Adrenal gland (tissue), 12 donors: ENCODE results near the gene IPO7. TPM values are rescaled to one million over a fixed set of nuclear protein-coding genes. Genes with fewer than 3 reads are reported as not detected.
A peak's percentile ranks its signal among the peaks of the same experiment; 100 is the strongest.

Source experiments
- DNase-seq, 7 donors: peaks; one replicate each; pipeline ENCODE4 v3.0.0-alpha.2; 2019 to 2020
- H3K27ac ChIP-seq, 5 donors: fragments of 200-600 bp; sonication (generic) in 4 of 5; 1 replicate in 3 of 5; 2 replicates in 2 of 5; pipeline versions ENCODE4 v1.5.1 to v1.8.0; 2016 to 2020; ENCODE audit warnings: mild to moderate bottlenecking in 1 of 5
- H3K27me3 ChIP-seq: fragments of 200-600 bp; 2 replicates; pipeline ENCODE4 v1.8.0; 2021
- H3K36me3 ChIP-seq, 2 donors: fragments of 200-600 bp; replicated peaks in 1 of 2; 1 replicate in 1 of 2; 2 replicates in 1 of 2; pipeline versions ENCODE4 v1.5.1 to v1.8.0; 2018 to 2022
- H3K4me1 ChIP-seq, 2 donors: fragments of 200-600 bp; replicated peaks in 1 of 2; 1 replicate in 1 of 2; 2 replicates in 1 of 2; pipeline versions ENCODE4 v1.5.1 to v1.8.0; 2018 to 2021
- H3K4me3 ChIP-seq, 4 donors: fragments of 200-600 bp; sonication (generic) in 3 of 4; one replicate each; pipeline ENCODE4 v1.5.1; 2016 to 2018
- H3K9me3 ChIP-seq, 3 donors: fragments of 200-600 bp; sonication (generic) in 1 of 3; replicated peaks in 1 of 3; 1 replicate in 2 of 3; 2 replicates in 1 of 3; pipeline versions ENCODE4 v1.5.1 to v1.8.0; 2016 to 2021
- CTCF ChIP-seq, 6 experiments: fragments of 450-650 bp in 4 of 6; fragments of 200-600 bp in 2 of 6; sonication (generic) in 1 of 6; IDR thresholded peaks; 1 replicate in 5 of 6; 2 replicates in 1 of 6; pipeline versions ENCODE4 v1.5.1 to v1.8.0; 2016 to 2021; ENCODE audit warnings: antibody characterized with exemption in 6 of 6, mild to moderate bottlenecking in 2 of 6, moderate library complexity in 1 of 6
- POLR2A ChIP-seq, 2 donors: fragments of 450-650 bp; IDR thresholded peaks; one replicate each; pipeline ENCODE4 v1.6.1; 2017; ENCODE audit warnings: antibody characterized with exemption in 2 of 2, mild to moderate bottlenecking in 2 of 2, moderate library complexity in 1 of 2
- WGBS, 4 donors: extraction: QIAGEN DNeasy Blood & Tissue Kit in 2 of 4; methylation state at CpG; one replicate each; pipeline versions ENCODE4 v1.1.5 to v1.1.7; 2013 to 2017; 5-methylcytosine and 5-hydroxymethylcytosine counted together
- intact Hi-C, 2 donors: fragments of 100-400 bp; cut with DNase I; formaldehyde crosslinking; loops; one replicate each; pipeline versions ENCODE4 v1.14.1 to v1.15.0; 2022 to 2023
- polyA plus RNA-seq, 3 donors: library from polyadenylated mRNA; stranded (reverse); fragments of 200-250 nt in 2 of 3; fragments of 350-450 nt in 1 of 3; fragmentation: Illumina TruSeq in 1 of 3; extraction: RNeasy Lipid Tissue Mini Kit (QIAGEN cat#74804) in 1 of 3; gene quantifications; one replicate each; pipeline ENCODE4 v1.2.3, GENCODE V29; 2013 to 2014
- total RNA-seq, 9 donors: library from RNA; depleted of rRNA in 4 of 9; stranded (reverse); fragments of >200 nt in 4 of 9; fragments of 120-200 nt in 1 of 9; fragmentation: NEBNext Ultra II Directional in 1 of 9; extraction: Animal tissue kit (Norgen Biotek cat#: 25700) in 1 of 9; gene quantifications; one replicate each; pipeline versions ENCODE4 v1.1.0 to v1.2.4, GENCODE V29; 2013 to 2023
- donor health status: healthy with polysubstance abuse.
- donor health status: Bipolar disorder and iron deficiency.
- donor health status: DM: yes; HTN: yes; CAD: no.
- donor health status: DM: no; HTN: no; CAD: no.
- donor health status: DM: no; HTN: no; CAD: no.
- donor health status: DM: yes; HTN: yes; CAD: no.

The IPO7 gene
- total and polyA plus RNA-seq, 12 donors = 16.5 to 132 (median 77.5) TPM

- peaks cover 8 to 20% of the 10 kb centered on the region in 2 donors for H3K4me1 ChIP-seq
- H3K9me3 ChIP-seq = no peaks in the 10 kb centered on the region
- 0% methylated on average over 16 to 45 of the region's 45 CpGs for WGBS, 4 donors
- no peaks in the 10 kb centered on the region for H3K36me3 ChIP-seq
- H3K4me3 ChIP-seq = peak within 1 kb of the TSS; percentile 52 to 98 (median 64)
- no peaks in the 10 kb centered on the region for H3K27me3 ChIP-seq
- TF ChIP-seq CTCF (IDR thresholded peaks at IDR 0.05) (peak in 3 of 6 experiments; percentile 27 to 57 (median 39)), POLR2A (IDR thresholded peaks at IDR 0.05) (peak; percentile 94 to 97)
- intact Hi-C loops = no loop called here
- DNase-seq = peak; percentile 100
- H3K27ac ChIP-seq = peak within 1 kb of the TSS; percentile 97 to 100 (median 98)
Measured at GRCh38 chr11:9460322-9461062, 76.0 kb downstream of the IPO7 start, which contains the start of gene ZNF143. Gene ZNF143, plus strand, starts transcription at chr11:9461012. Its CDS starts 10,297 bp downstream, at chr11:9471309.

GRCh38 chr11:9461063-9461759 is 76.8 kb downstream of the IPO7 start:
- 0 to 2% (median 0%) methylated on average over 7 to 57 of the region's 57 CpGs for WGBS, 4 donors
- H3K36me3 ChIP-seq = no peaks in the 10 kb centered on the region
- peak overlapping the region in 3 of 4 donors; percentile 62 to 78 (median 67) for H3K4me3 ChIP-seq
- DNase-seq = peak; percentile 87 to 93 (median 90)
- H3K4me1 ChIP-seq = peaks cover 8 to 20% of the 10 kb centered on the region in 2 donors
- H3K27me3 ChIP-seq = no peaks in the 10 kb centered on the region
- H3K27ac ChIP-seq = peak overlapping the region; percentile 94 to 100 (median 98)
- no peaks in the 10 kb centered on the region for H3K9me3 ChIP-seq
- TF ChIP-seq CTCF (IDR thresholded peaks at IDR 0.05) (no peak), POLR2A (IDR thresholded peaks at IDR 0.05) (peak; percentile 94 to 98)
- intact Hi-C loops = no loop called here

GRCh38 chr11:9461760-9462134 is 77.3 kb downstream of the IPO7 start:
- peak overlapping the region in 3 of 4 donors; percentile 48 to 78 (median 67) for H3K4me3 ChIP-seq
- DNase-seq = no peak
- H3K9me3 ChIP-seq = no peaks in the 10 kb centered on the region
- no peaks in the 10 kb centered on the region for H3K36me3 ChIP-seq
- H3K27ac ChIP-seq = peak overlapping the region; percentile 94 to 100 (median 98)
- 1% methylated on average over 10 of the region's 10 CpGs for WGBS, 4 donors
- intact Hi-C loops = no loop called here
- no peak for TF ChIP-seq CTCF (IDR thresholded peaks at IDR 0.05)
- TF ChIP-seq POLR2A (IDR thresholded peaks at IDR 0.05) = no peak
- H3K4me1 ChIP-seq = peaks cover 8 to 20% of the 10 kb centered on the region in 2 donors
- H3K27me3 ChIP-seq = no peaks in the 10 kb centered on the region

GRCh38 chr11:9462172-9462799 is 77.8 kb downstream of the IPO7 start:
- intact Hi-C loops = no loop called here
- H3K27ac ChIP-seq = peak overlapping the region; percentile 94 to 100 (median 98)
- 84 to 90% (median 87%) methylated on average over 16 of the region's 16 CpGs for WGBS, 4 donors
- peak overlapping the region in 2 of 4 donors; percentile 67 to 78 for H3K4me3 ChIP-seq
- no peaks in the 10 kb centered on the region for H3K9me3 ChIP-seq
- H3K27me3 ChIP-seq = no peaks in the 10 kb centered on the region
- peaks cover 8 to 20% of the 10 kb centered on the region in 2 donors for H3K4me1 ChIP-seq
- H3K36me3 ChIP-seq = no peaks in the 10 kb centered on the region
- DNase-seq = no peak
- TF ChIP-seq POLR2A (IDR thresholded peaks at IDR 0.05) = no peak
